GM23248 (cell line): ENCODE data around the gene AMOTL1. TPM values are rescaled to one million over a fixed set of nuclear protein-coding genes. Genes with fewer than 3 reads are reported as not detected.
"Not testable (repeated sequence)": the region's sequence is repeated elsewhere in the genome, so short reads cannot be mapped to it uniquely, and the experiment has no call there.

Experiments used
- DNase-seq: peaks from one replicate; pipeline ENCODE4 v3.0.0-alpha.2; 2015
- H2AFZ ChIP-seq: fragments of 200-600 bp; sonication (generic); 2 replicates; pipeline ENCODE4 v1.6.1; 2016; ENCODE audit warnings: antibody characterized with exemption
- H3F3A ChIP-seq: fragments of 200-600 bp; sonication (generic); 2 replicates; pipeline ENCODE4 v1.6.1; 2016; ENCODE audit warnings: mild to moderate bottlenecking, antibody characterized with exemption, mixed run types; ENCODE audit not compliant: insufficient read depth
- H3K27ac ChIP-seq: fragments of 200-600 bp; sonication (generic); 2 replicates; pipeline ENCODE4 v1.5.1; 2016; ENCODE audit warnings: mild to moderate bottlenecking
- H3K27me3 ChIP-seq: fragments of 200-600 bp; sonication (generic); replicated peaks from 2 replicates; pipeline ENCODE4 v1.6.1; 2016; ENCODE audit warnings: mild to moderate bottlenecking; ENCODE audit not compliant: insufficient read depth
- H3K36me3 ChIP-seq: fragments of 200-600 bp; sonication (generic); 2 replicates; pipeline ENCODE4 v1.6.1; 2016; ENCODE audit warnings: low read depth, mild to moderate bottlenecking
- H3K4me1 ChIP-seq: fragments of 200-600 bp; sonication (generic); 2 replicates; pipeline ENCODE4 v1.6.1; 2016; ENCODE audit warnings: mild to moderate bottlenecking; ENCODE audit not compliant: insufficient read depth
- H3K4me2 ChIP-seq: fragments of 200-600 bp; sonication (generic); one replicate; pipeline ENCODE4 v1.6.1; 2016; ENCODE audit warnings: mild to moderate bottlenecking; ENCODE audit not compliant: unreplicated experiment
- H3K4me3 ChIP-seq: fragments of 200-600 bp; sonication (generic); 2 replicates; pipeline ENCODE4 v1.5.1; 2016; ENCODE audit warnings: mild to moderate bottlenecking
- H3K79me2 ChIP-seq: fragments of 200-600 bp; sonication (generic); 2 replicates; pipeline ENCODE4 v1.6.1; 2016; ENCODE audit warnings: mild to moderate bottlenecking; ENCODE audit not compliant: insufficient read depth
- H3K9ac ChIP-seq: fragments of 200-600 bp; sonication (generic); 2 replicates; pipeline ENCODE4 v1.6.1; 2016; ENCODE audit warnings: mild to moderate bottlenecking
- H3K9me2 ChIP-seq: fragments of 200-600 bp; sonication (generic); 2 replicates; pipeline ENCODE4 v1.6.1; 2016; ENCODE audit warnings: mixed run types, mild to moderate bottlenecking, moderate library complexity; ENCODE audit not compliant: insufficient read depth
- H3K9me3 ChIP-seq: fragments of 200-600 bp; sonication (generic); one replicate; pipeline ENCODE4 v1.6.1; 2017; ENCODE audit warnings: low read depth
- H4K20me1 ChIP-seq: fragments of 200-600 bp; sonication (generic); 2 replicates; pipeline ENCODE4 v1.6.0; 2016; ENCODE audit not compliant: insufficient read depth
- EZH2 ChIP-seq: fragments of 200-600 bp; sonication (generic); IDR thresholded peaks from 2 replicates; pipeline ENCODE4 v1.6.1; 2018; ENCODE audit warnings: antibody characterized with exemption, mild to moderate bottlenecking; ENCODE audit not compliant: insufficient read depth, poor library complexity, severe bottlenecking
- EZH2phosphoT487 ChIP-seq: fragments of 200-600 bp; sonication (generic); IDR thresholded peaks from 2 replicates; pipeline ENCODE4 v1.6.1; 2018; ENCODE audit warnings: antibody characterized with exemption, moderate library complexity, mild to moderate bottlenecking, low read depth; ENCODE audit not compliant: insufficient read depth
- WGBS, 2 experiments: methylation state at CpG; one replicate each; pipeline ENCODE4 v1.1.6; 2015 to 2017; ENCODE audit warnings: low lambda C conversion rate in 2 of 2, low coverage in 1 of 2; ENCODE audit errors: missing lambda C conversion rate in 2 of 2; 5-methylcytosine and 5-hydroxymethylcytosine counted together
- in situ Hi-C: fragments of 300-500 bp; cut with MboI; formaldehyde crosslinking; loops from 2 replicates; pipeline ENCODE4 v1.15.0; 2020
- polyA plus RNA-seq: library from polyadenylated mRNA; unstranded; fragments of >200 nt; fragmentation: Nextera tagmentation; extraction: Ambion mirVana; gene quantifications from 2 replicates; pipeline ENCODE4 v1.2.1, GENCODE V29; 2016
- total RNA-seq: library from RNA; depleted of rRNA; stranded (reverse); fragments of >200 nt; shearing (Covaris generic); gene quantifications from 2 replicates; pipeline ENCODE4 v1.2.3, GENCODE V29; 2014

The AMOTL1 gene
- total and polyA plus RNA-seq, 2 experiments from 2014 or later: 22.3 to 50.8 TPM

DNA sequence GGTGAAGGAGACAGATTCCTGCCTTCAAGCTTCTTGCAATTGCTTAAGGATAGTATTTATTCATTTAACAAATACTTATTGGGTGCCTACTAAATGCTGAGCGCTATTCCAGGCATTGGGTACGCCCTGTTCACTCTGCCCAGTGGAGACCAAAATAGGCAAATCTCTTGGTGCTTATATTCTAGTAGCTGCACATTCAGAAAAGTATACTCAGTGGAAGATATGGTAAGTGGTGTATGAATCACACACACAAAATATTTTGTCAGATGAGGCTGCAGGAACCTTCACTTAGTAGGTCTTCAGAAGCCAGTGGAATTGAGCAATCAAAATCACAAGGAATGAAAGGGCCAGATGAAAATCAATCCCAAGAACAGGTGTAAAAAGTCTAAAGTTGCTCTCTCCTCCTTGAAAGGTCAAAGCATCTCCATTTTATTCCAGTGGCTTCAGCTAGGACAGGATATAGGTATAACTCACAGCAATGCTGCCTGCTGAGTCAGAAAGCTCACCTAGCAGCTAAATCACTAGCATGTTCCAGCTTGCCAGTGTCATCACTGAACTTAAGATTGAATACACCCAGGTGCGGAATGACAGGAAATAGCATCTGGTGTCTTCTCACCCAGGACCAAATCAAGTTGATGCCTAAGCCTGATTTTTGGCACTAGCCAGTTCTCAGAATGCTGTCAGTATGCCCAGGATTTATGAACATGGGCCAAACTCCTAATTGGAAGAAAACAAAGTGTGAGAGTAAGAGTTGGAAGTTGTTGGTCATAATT is 83.9 kb downstream of the AMOTL1 start:
- Histone ChIP-seq H4K20me1 (no peaks in the 10 kb centered on the region), H3K4me1 (peaks cover 14% of the 10 kb centered on the region; the same call in 1 of the 2 replicates), H3K79me2 (peaks cover 19% of the 10 kb centered on the region), H3K9me2 (no peaks in the 10 kb centered on the region), H3K4me3 (no peak overlapping the region), H3K9ac (no peak overlapping the region), H3K27me3 (no peaks in the 10 kb centered on the region), H3K9me3 (no peaks in the 10 kb centered on the region), H3K4me2 (no peak overlapping the region), H3F3A (peaks cover 4% of the 10 kb centered on the region), H2AFZ (no peak overlapping the region), H3K27ac (no peak overlapping the region), H3K36me3 (peaks cover 44% of the 10 kb centered on the region)
- in situ Hi-C loops: no loop called here
- TF ChIP-seq EZH2: no peak
- TF ChIP-seq EZH2phosphoT487: no peak
- no peak for DNase-seq
- WGBS, 2 experiments: 95 to 99% methylated on average over 3 of the region's 3 CpGs

DNA sequence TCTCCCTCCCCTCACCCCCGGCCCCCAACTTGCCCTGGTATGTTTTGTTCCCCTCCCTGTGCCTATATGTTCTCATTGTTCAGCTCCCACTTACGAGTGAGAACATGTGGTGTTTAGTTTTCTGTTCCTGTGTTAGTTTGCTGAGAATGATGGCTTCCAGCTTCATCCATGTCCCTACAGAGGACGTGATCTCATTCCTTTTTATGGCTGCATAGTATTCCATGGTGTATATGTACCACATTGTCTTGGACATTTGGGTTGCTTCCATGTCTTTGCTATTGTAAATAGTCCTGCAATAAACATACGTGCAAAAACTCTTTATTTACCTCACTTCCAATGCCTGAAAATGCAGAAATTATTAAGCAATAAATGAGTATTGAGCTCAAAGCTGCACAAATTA is 85.1 kb downstream of the AMOTL1 start:
- DNase-seq, H3F3A ChIP-seq, H3K4me3 ChIP-seq, H3K9ac ChIP-seq, H3K27me3 ChIP-seq, H3K27ac ChIP-seq, H3K79me2 ChIP-seq, H4K20me1 ChIP-seq, H3K9me3 ChIP-seq, H3K9me2 ChIP-seq, H3K4me2 ChIP-seq, in situ Hi-C loops, H2AFZ ChIP-seq: not testable (repeated sequence)
- H3K4me1 ChIP-seq: peaks cover 14% of the 10 kb centered on the region; the same call in 1 of the 2 replicates
- H3K36me3 ChIP-seq: peaks cover 55% of the 10 kb centered on the region
- WGBS, 2 experiments: 93 to 98% methylated on average over 4 of the region's 4 CpGs

DNA sequence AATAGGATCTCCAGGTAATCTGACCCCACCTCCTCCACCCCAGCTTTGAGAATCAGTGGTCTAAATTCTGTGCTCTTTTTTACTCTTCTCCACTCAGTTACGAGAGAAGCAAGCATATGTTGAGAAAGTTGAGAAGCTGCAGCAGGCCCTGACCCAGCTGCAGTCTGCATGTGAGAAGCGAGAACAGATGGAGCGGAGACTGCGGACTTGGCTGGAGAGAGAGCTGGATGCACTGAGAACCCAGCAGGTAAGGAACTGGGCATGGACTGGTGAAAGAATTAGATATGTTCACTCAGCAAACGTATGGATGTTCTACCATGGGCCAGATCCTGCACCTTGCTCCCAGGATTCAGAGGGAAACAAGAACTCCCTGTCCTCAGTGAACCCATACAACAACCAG is 85.7 kb downstream of the AMOTL1 start:
- H3K4me1 ChIP-seq: peaks cover 14% of the 10 kb centered on the region; the same call in 1 of the 2 replicates
- 97 to 100% methylated on average over 5 of the region's 5 CpGs for WGBS, 2 experiments
- no peak for DNase-seq
- no peak overlapping the region for H2AFZ ChIP-seq
- no peaks in the 10 kb centered on the region for H3K27me3 ChIP-seq
- peaks cover 1% of the 10 kb centered on the region; the same call in 1 of the 2 replicates for H3K79me2 ChIP-seq
- no peak overlapping the region for H3K9ac ChIP-seq
- no peak for TF ChIP-seq EZH2phosphoT487
- H4K20me1 ChIP-seq: no peaks in the 10 kb centered on the region
- H3K4me2 ChIP-seq: no peak overlapping the region
- in situ Hi-C loops: no loop called here
- H3K27ac ChIP-seq: no peak overlapping the region
- peaks cover 56% of the 10 kb centered on the region for H3K36me3 ChIP-seq
- H3K9me3 ChIP-seq: no peaks in the 10 kb centered on the region
- no peak overlapping the region for H3K4me3 ChIP-seq
- no peaks in the 10 kb centered on the region for H3K9me2 ChIP-seq
- peaks cover 4% of the 10 kb centered on the region for H3F3A ChIP-seq

DNA sequence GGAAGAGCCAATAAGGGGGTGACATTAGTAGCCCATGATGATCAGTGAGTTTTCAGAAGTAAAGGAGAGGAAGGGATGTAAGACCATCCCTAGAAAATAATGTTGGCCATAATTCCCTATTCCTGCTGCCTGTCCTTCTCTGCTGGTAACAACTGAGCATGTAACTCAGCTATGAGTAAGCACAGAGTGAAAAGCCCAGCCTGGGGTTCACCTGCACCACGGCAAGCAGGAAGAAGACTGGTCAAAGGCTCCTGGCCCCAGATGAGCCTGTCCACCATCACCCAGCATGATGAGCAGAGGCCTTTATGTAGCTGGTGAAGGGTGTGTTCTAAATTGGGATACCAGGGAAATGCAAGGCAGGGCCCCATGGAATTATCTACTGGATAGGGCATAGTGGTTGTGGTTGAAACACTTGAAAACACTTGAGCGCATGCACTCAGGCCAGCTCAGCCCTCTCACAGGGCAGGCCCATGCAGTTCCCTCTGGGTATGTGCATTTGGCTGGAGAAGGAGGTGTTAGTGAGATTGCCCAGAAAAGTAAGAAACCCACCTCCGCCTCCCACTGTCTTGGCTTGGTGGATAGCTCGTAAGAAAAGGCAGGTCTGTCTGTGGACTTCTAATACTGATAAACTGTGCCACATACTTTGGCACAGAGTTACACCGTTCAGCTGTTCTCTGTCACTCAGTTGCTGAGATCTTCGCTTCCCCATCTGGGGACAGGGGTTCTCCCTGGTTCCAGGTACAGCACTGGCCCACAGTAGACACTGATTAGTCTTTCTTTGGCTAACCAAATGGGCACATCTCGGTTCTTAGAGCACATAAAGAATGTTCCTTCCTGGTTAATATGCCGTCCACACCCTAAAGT is 86.8 kb downstream of the AMOTL1 start:
- in situ Hi-C loops: no loop called here
- no peaks in the 10 kb centered on the region for H3K27me3 ChIP-seq
- no peak overlapping the region for H3K4me3 ChIP-seq
- 0 out of 2 replicates have a peak overlapping the region, but pooled peaks have one; percentile 24 for H3K9ac ChIP-seq
- 78 to 81% methylated on average over 8 of the region's 8 CpGs for WGBS, 2 experiments
- H3K79me2 ChIP-seq: no peaks in the 10 kb centered on the region
- H4K20me1 ChIP-seq: no peaks in the 10 kb centered on the region
- TF ChIP-seq EZH2 (no peak), EZH2phosphoT487 (no peak)
- no peak overlapping the region for H2AFZ ChIP-seq
- DNase-seq: no peak
- H3K27ac ChIP-seq: 0 out of 2 replicates have a peak overlapping the region, but pooled peaks have one; percentile 12
- H3K36me3 ChIP-seq: peaks cover 67% of the 10 kb centered on the region
- H3K4me1 ChIP-seq: peaks cover 14% of the 10 kb centered on the region; the same call in 1 of the 2 replicates
- peaks cover 10% of the 10 kb centered on the region for H3F3A ChIP-seq
- H3K4me2 ChIP-seq: peak overlapping the region; percentile 59
- no peaks in the 10 kb centered on the region for H3K9me3 ChIP-seq
- H3K9me2 ChIP-seq: no peaks in the 10 kb centered on the region
